Measurements from ENCODE around the gene TMED10.

GRCh38 chr14:75174066-75174465 lies 2.3 kb downstream of the TMED10 start:
- TF ChIP-seq POLR2AphosphoS5 (IDR thresholded peaks at IDR 0.05; ENCODE audit: low read depth, low read length): no peak
- TF ChIP-seq POLR2A (IDR thresholded peaks at IDR 0.05; ENCODE audit: low read depth, low read length): no peak

All from GM12892 (cell line).